Activated CD4-positive, CD25-positive, alpha-beta regulatory T cell treated with anti-CD3 and anti-CD28 coated beads, Interleukin-2, amount 50 U/mL, for 24 hours (primary cell): ENCODE measurements around the gene MT4.

ENCODE experiments used
- ATAC-seq, 2 donors: fragments of 150-1000 bp; cut with Tn5 transposase; one replicate each; pipeline ENCODE4 v1.10.0; 2021; ENCODE audit warnings: mild to moderate bottlenecking in 1 of 2, moderate library complexity in 1 of 2

MT4 gene

DNA sequence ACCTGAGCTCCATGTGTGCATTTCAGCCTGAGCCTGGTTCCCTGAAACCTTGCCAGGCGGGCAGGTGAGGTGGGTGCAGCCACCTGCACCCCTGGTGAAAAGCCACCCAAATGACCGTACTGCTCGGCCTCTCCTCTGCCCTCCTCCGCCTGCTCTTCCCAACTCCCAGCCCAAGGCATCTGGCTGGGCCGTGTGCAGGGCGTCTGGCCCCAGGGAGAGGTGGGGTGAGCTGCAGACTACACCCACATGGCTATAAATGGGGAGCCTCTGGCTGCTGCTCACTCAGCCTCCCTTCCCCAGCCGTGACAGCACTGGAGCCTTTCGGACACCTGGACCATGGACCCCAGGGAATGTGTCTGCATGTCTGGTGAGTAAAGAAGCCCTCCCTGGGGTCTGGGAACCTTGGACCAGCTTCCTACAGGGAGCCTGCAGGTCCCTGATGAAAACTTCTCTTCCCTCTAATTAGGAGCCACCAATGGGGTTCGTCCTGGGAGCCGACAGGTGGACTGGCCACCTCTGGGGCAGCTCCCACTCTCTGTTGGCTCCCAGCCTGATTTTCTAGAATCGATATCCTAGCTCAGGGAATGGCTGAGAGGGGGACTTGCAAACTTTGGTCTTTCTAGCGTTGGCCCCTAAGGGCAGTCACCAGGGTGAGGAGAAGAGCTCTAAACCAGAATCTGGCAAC lies at the start of gene MT4:
Gene MT4, plus strand, starts transcription at position 281 of the 685 bp plus-strand sequence. Its CDS starts 56 bp downstream, at position 337.
- no peak for ATAC-seq

GRCh38 chr16:56515665-56516064 lies 49.2 kb upstream of the MT4 start:
- no peak for ATAC-seq

DNA sequence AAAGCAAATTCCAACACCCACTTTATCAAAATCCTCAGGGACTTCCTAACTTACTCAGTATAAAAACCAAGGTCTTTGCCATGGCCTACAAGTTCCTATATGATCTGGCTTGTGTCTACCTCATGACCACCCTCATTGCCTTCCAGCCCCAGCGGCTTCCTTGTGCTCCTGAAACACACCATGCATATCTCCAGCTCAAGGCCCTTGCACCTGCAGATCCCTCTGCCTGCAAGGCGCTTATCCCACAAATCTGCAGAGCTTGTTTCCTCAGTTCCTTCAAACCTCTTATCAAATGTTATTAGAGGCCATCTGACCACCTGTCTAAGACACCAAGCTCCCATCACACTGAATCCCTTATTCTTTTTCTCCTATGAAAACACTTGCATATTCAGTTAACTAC lies 47.7 kb upstream of the MT4 start:
- no peak for ATAC-seq

DNA sequence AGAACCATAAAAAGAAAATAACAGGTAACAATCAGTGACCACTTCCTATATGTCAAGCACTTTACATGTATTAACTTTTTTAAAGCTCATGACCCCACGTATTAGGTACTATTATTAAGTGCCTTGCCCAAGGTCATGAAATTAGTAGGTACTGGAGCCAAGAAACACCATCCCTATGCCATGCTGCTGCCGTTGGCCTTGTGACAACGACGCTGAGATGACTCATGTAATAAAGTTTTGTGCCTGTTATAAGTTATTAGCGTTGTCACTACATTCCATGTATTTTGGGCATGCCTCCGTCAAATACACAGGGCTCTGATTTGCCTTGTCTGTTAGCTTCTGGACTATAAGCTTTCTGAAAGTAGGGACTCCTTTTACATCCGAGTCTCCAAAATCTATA lies 46.4 kb upstream of the MT4 start:
- ATAC-seq, result no peak

- peak; percentile 83 to 87 for ATAC-seq
These were observed 45.2 kb upstream of the MT4 start, which contains the start of gene BBS2 for GRCh38 chr16:56519459-56520250. TSS of gene BBS2 (minus strand) at chr16:56520024. CDS start at chr16:56519862, 162 bp downstream.

GRCh38 chr16:56520251-56520577 lies 44.7 kb upstream of the MT4 start:
- no peak for ATAC-seq

GRCh38 chr16:56525236-56525635 lies 39.6 kb upstream of the MT4 start:
- no peak for ATAC-seq

- ATAC-seq, result no peak
These were observed 34.0 kb upstream of the MT4 start for GRCh38 chr16:56530872-56531271.

DNA sequence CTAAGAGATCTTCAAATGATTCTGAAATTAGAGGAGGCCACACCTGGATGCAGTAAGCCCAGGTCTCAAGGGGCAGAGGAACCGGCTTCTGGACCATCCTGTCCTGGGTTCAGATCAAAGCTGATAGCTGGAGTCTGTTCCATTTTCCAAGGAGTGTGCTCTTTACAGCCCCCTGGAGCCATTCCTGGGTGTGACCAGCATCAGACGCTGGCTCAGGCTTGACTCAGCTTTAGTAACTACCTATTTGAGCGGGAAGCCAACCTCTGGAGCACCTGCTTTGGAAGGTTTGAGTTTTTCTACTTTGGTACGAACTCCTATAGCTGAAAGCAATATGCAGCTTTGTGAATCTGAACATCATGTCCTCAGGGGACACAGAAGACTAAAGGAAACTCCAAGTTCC lies 32.2 kb upstream of the MT4 start:
- ATAC-seq, result no peak

DNA sequence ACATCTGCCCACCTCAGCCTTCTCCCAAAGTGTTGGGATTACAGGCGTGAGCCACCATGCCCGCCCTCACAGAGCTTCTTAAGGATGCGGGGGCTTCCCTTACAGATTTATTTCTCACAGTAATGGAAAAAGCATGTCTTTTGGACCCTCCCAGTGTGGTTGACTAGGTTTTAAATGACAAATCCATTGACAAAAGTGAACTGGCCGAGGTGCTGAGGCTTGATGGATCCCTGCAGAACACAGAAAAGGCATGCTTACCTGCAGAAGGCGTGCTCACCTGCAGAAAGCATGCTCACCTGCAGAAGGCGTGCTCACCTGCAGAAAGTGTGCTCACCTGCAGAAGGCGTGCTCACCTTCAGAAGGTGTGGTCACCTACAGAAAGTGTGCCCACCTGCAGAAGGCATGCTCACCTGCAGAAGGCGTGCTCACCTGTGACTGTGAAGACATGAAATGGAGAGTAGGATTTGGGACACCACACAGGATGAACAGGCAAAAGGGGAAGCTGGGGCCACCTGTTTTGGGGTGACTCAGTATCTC lies 30.0 kb upstream of the MT4 start:
- no peak for ATAC-seq

GRCh38 chr16:56538331-56538730 lies 26.5 kb upstream of the MT4 start:
- no peak for ATAC-seq

DNA sequence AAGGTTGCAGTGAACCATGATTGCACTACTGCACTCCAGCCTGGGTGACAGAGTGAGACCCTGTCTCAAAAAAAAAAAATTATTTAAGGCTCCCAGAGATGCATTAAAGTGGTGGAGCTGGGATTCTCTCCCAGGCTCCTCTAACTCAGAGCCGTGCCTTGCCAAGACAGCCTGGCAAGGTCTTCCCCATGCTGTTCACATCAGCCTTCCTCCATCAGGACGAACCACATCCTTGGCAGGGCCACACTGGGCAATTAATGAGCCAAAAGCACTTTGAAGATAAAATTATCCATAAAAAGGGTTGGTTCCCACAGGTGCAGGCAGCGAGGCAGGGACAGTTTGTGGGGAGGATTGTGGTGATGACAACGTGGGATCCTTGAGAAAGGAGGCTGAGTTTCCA lies 25.2 kb upstream of the MT4 start:
- no peak for ATAC-seq

DNA sequence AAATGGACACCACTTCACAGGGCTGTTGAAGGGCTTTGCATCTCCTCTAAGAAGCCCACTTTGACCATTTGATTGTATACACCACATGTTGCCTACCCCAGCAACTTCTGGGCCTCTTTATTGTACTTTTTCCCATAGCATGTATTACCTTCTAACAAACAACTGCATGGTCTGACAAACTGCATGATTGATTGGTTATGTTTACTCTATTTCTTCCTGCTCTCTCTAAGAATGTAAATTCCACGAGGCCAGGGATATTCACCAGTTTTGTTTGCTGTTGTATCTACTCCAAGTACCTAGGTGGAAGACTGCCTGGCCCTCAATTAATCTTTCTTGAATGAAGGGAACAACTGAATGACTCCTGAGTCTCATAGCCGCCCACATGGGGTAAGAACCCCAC lies 22.8 kb upstream of the MT4 start:
- no peak for ATAC-seq

DNA sequence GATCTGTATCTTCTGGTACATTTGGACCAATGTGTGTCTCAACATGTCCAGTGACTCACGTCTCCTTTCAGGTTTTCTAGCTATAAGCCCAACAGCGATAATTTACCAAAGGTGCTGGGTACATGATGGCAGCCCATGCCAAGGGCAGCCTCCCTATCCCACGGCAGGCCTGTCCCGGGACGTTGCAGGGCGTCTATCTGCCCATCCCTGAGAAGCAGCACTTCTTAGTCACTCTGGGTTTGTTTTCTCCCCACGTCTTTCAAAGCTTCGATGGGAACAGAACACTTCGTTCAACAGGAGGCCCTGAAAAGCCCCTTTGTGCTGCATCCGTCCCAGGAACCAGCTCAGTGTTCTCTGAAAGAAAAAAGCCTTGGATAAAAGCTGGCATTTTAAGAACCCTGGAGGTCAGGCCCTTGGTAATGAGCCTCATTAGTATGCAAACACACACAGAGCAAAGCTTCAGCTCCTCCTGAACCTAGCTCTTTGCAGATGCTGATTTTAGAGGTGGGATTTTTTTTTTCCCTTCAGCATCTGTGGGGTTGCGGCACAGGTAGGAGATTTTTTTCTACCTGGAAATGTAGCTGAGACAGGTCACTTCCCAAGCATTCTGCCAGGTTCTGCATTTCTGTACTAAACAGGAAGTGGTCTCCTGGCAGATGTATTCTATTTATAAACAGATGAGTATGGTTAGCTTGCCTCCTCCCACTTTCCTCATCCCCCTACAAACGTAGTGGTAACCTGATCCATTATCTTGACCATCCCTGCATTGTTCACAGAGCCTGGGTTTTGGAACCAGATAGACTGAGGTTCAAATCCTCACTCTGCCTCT lies 17.5 kb upstream of the MT4 start:
- no peak for ATAC-seq

GRCh38 chr16:56547949-56548567 lies 16.8 kb upstream of the MT4 start:
- ATAC-seq, result no peak

GRCh38 chr16:56549161-56549560 lies 15.7 kb upstream of the MT4 start:
- no peak for ATAC-seq

GRCh38 chr16:56549744-56550385 lies 15.0 kb upstream of the MT4 start:
- peak; percentile 65 to 68 for ATAC-seq

DNA sequence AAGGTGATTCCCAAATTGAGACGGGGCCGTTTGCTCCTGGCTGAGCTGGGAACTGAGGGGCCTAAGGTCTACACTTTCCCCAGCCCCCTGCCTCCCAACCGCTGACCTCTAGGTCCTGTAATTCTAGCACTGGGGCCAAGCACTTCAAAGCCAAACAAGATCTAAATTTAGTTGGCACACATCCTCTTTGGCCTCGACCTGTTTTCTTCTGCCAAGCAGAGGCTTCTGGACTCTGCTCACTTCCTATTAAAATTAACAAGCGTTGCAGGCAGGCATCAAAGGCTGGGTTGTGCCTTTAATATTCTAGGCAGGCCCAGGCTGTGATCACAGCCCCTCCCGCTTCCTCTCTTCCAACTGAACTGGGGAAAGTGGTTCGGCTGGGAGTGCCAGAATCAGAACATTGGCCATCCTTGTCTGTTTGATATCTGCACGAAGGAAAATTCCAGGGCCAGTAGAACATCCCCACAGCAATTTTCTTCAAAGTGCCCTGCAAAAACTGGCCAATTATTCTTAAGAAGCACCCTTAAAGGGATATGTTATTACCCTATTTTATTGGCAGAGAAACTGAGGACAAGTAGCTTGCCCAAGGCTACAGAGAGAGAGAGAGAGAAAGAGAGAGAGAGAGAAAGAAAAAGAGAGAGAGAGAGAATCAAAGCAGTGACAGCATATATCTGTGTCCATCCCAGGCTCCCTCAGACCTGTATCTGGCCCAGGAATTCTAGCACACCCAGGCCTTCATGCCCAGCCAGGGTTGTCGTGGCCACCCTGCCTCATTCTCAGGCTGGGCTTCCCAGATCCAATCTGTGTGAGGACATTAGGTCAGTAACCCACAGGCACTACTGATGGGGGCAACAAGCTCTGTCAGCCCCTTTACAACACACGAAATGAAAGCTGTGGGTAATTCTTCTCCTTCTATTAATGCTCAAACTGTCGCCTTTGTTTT lies 12.8 kb upstream of the MT4 start:
- ATAC-seq, result no peak

DNA sequence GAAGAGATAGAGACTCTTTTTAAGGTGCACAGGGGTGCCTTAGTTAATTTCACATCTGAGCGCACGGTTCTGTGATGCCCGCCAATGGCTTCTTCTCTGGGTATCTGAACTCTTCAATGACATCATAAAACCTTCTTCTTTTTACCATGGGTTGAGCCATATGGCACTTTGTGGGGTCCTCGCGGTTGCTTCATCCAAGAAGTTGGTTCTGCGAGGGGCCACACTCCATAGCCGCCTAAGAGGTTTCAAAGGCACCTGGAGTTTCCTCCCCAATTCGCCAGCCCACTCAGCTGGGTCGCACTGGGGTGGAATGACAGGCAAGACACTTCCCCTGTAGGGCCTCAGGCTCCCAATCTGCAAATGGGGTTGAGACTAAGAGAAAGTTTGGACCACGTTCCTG lies 10.4 kb upstream of the MT4 start:
- no peak for ATAC-seq

- ATAC-seq, result no peak
These were observed 6.7 kb upstream of the MT4 start for GRCh38 chr16:56558024-56558747.
